ENCODE data around the gene RPL13A. TPM values are rescaled to one million over a fixed set of nuclear protein-coding genes. Genes with fewer than 3 reads are reported as not detected.

Gene RPL13A
- total and polyA plus RNA-seq, 2 of the 13 experiments (the other 11 are each of a cell fraction or from before 2014, with no cell fraction given) = 2,601 to 3,407 TPM

- TF ChIP-seq RBM22 (optimal IDR thresholded peaks at IDR 0.05; ENCODE audit: low read length) = peak; percentile 24
- TF ChIP-seq CEBPB (IDR thresholded peaks at IDR 0.05; ENCODE audit: borderline replicate concordance, low read depth, low read length) = no peak
- TF ChIP-seq, protein P1, sequence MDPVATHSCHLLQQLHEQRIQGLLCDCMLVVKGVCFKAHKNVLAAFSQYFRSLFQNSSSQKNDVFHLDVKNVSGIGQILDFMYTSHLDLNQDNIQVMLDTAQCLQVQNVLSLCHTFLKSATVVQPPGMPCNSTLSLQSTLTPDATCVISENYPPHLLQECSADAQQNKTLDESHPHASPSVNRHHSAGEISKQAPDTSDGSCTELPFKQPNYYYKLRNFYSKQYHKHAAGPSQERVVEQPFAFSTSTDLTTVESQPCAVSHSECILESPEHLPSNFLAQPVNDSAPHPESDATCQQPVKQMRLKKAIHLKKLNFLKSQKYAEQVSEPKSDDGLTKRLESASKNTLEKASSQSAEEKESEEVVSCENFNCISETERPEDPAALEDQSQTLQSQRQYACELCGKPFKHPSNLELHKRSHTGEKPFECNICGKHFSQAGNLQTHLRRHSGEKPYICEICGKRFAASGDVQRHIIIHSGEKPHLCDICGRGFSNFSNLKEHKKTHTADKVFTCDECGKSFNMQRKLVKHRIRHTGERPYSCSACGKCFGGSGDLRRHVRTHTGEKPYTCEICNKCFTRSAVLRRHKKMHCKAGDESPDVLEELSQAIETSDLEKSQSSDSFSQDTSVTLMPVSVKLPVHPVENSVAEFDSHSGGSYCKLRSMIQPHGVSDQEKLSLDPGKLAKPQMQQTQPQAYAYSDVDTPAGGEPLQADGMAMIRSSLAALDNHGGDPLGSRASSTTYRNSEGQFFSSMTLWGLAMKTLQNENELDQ (CRISPR knock-in tag; IDR thresholded peaks at IDR 0.05; ENCODE audit: borderline replicate concordance) = no peak
- TF ChIP-seq ZSCAN31 (CRISPR knock-in tag; IDR thresholded peaks at IDR 0.05; ENCODE audit: low read depth) = no peak
- TF ChIP-seq ZFX (CRISPR knock-in tag; IDR thresholded peaks at IDR 0.05; ENCODE audit: low read depth) = peak; percentile 33; the same call in 1 of the 2 replicates
- TF ChIP-seq ZBTB20 (CRISPR knock-in tag; IDR thresholded peaks at IDR 0.05; ENCODE audit: borderline replicate concordance, low read depth) = no peak
- no peak for TF ChIP-seq NFIB (CRISPR knock-in tag; IDR thresholded peaks at IDR 0.05; ENCODE audit: borderline replicate concordance)
- TF ChIP-seq ZNF792 (CRISPR knock-in tag; IDR thresholded peaks at IDR 0.05) = no peak
- TF ChIP-seq KMT2B (CRISPR knock-in tag; IDR thresholded peaks at IDR 0.05) = no peak
- no peak for TF ChIP-seq ASH2L (IDR thresholded peaks at IDR 0.05; ENCODE audit: insufficient read length, low read depth, low read length)
- TF ChIP-seq MLLT10 (CRISPR knock-in tag; IDR thresholded peaks at IDR 0.05) = 0 out of 2 replicates have a peak, but pooled peaks have one; percentile 85
- no peak for TF ChIP-seq AKAP8 (CRISPR knock-in tag; IDR thresholded peaks at IDR 0.05)
- TF ChIP-seq ZNF17 (CRISPR knock-in tag; IDR thresholded peaks at IDR 0.05) = no peak
- TF ChIP-seq RBFOX2 (IDR thresholded peaks at IDR 0.05; ENCODE audit: low read depth, low read length) = peak; percentile 15; the same call in 1 of the 2 replicates
- TF ChIP-seq MAFG (CRISPR knock-in tag; IDR thresholded peaks at IDR 0.05) = no peak
- TF ChIP-seq ZNF780A (CRISPR knock-in tag; IDR thresholded peaks at IDR 0.05) = no peak
- TF ChIP-seq RNF2 (conservative IDR thresholded peaks at IDR 0.05; ENCODE audit: low read depth) = no peak
- TF ChIP-seq SNAPC4 (CRISPR knock-in tag; IDR thresholded peaks at IDR 0.05) = 0 out of 2 replicates have a peak, but pooled peaks have one; percentile 9
- TF ChIP-seq ATAD3A (CRISPR knock-in tag; IDR thresholded peaks at IDR 0.05) = no peak
- TF ChIP-seq, protein P2, sequence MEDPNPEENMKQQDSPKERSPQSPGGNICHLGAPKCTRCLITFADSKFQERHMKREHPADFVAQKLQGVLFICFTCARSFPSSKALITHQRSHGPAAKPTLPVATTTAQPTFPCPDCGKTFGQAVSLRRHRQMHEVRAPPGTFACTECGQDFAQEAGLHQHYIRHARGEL (CRISPR knock-in tag; IDR thresholded peaks at IDR 0.05) = no peak
- no peak for TF ChIP-seq ZNF10 (CRISPR knock-in tag; IDR thresholded peaks at IDR 0.05; ENCODE audit: borderline replicate concordance, low read depth)
- TF ChIP-seq ZNF431 (CRISPR knock-in tag; IDR thresholded peaks at IDR 0.05; ENCODE audit: borderline replicate concordance, low read depth) = no peak
Observed at GRCh38 chr19:49488046-49488862, 846 bp downstream of the RPL13A start (continued).

All from HepG2 (cell line).